Stimulated activated naive CD8-positive, alpha-beta T cell treated with anti-CD3 and anti-CD28 coated beads, Interleukin-15, Interleukin-2, amounts not matched to agents 100 ng/mL and 50 ng/mL, for 24 hours (primary cell): Measurements from ENCODE around the gene TTC9B.

Experiments
- H3K27ac Mint-ChIP-seq: one replicate; pipeline ENCODE4 v1.8.0; 2021; ENCODE audit warnings: mild to moderate bottlenecking, mixed read lengths
- H3K27me3 Mint-ChIP-seq: one replicate; pipeline ENCODE4 v1.8.0; 2021; ENCODE audit warnings: mixed read lengths
- H3K36me3 Mint-ChIP-seq: one replicate; pipeline ENCODE4 v1.8.0; 2021; ENCODE audit warnings: low read depth, mixed read lengths
- H3K4me1 Mint-ChIP-seq: one replicate; pipeline ENCODE4 v1.8.0; 2021; ENCODE audit warnings: low read depth, mixed read lengths
- H3K4me3 Mint-ChIP-seq: one replicate; pipeline ENCODE4 v1.8.0; 2021; ENCODE audit warnings: mild to moderate bottlenecking, mixed read lengths
- H3K9me3 Mint-ChIP-seq: one replicate; pipeline ENCODE4 v1.8.0; 2021; ENCODE audit warnings: mixed read lengths

TTC9B gene

DNA sequence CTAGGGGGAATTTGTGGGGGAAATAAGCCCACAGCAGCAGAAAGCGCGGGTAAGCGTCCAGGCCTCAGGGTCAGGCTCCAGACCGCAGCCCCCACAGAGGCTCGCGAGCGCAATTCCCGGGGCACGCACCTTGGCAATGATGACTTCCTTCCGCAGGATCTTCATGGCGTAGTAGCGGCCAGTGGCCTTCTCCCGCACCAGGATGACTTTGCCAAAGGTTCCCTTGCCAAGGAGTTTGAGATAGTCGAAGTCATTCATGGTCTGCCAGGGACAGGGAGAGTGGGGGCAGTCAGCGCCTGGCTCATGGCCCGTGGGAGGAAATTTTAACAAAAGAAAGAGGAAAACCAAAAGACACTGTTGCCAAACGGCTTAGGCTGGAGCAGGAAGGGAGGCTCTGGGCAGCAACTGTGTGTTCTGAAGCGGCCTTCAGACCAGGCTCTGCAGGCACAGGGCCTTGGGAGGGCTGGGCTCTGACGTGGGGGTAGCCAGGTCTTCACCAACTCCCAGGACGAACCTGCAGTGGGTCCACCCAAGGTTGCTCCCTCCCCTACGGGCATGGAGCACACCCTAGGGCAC lies 23.7 kb upstream of the TTC9B start:
- H3K36me3 Mint-ChIP-seq = peaks cover 20% of the 10 kb centered on the region
- no peaks in the 10 kb centered on the region for H3K4me1 Mint-ChIP-seq
- no peak overlapping the region for H3K4me3 Mint-ChIP-seq
- no peaks in the 10 kb centered on the region for H3K27me3 Mint-ChIP-seq
- H3K27ac Mint-ChIP-seq = no peak overlapping the region
- H3K9me3 Mint-ChIP-seq = no peaks in the 10 kb centered on the region

- H3K27ac Mint-ChIP-seq = no peak overlapping the region
- no peaks in the 10 kb centered on the region for H3K9me3 Mint-ChIP-seq
- no peak overlapping the region for H3K4me3 Mint-ChIP-seq
- H3K27me3 Mint-ChIP-seq = no peaks in the 10 kb centered on the region
- H3K4me1 Mint-ChIP-seq = no peaks in the 10 kb centered on the region
- peaks cover 25% of the 10 kb centered on the region for H3K36me3 Mint-ChIP-seq
Observed at GRCh38 chr19:40241125-40241808, 23.1 kb upstream of the TTC9B start.

DNA sequence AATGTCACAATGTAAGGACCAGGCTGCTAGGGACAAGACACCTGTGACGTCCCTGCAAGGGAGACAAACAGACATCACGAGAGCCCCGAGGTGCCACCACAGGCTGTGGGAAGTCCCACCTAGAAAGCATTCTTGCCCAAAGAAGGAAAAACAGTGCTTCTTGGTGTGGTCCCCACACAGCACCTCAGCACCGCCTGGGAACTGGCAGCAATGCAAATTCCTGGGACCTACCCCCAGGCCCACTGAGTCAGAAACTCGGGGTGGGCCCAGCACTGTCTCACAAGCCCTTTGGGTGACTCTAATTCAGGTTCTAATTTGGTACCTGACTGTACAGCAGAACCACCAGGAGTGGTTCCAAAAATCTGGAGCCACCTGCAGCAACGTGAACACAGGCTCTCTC lies 22.1 kb upstream of the TTC9B start:
- Mint-ChIP-seq H3K4me3 (no peak overlapping the region), H3K27ac (no peak overlapping the region), H3K9me3 (no peaks in the 10 kb centered on the region), H3K36me3 (peaks cover 25% of the 10 kb centered on the region), H3K4me1 (no peaks in the 10 kb centered on the region), H3K27me3 (no peaks in the 10 kb centered on the region)

DNA sequence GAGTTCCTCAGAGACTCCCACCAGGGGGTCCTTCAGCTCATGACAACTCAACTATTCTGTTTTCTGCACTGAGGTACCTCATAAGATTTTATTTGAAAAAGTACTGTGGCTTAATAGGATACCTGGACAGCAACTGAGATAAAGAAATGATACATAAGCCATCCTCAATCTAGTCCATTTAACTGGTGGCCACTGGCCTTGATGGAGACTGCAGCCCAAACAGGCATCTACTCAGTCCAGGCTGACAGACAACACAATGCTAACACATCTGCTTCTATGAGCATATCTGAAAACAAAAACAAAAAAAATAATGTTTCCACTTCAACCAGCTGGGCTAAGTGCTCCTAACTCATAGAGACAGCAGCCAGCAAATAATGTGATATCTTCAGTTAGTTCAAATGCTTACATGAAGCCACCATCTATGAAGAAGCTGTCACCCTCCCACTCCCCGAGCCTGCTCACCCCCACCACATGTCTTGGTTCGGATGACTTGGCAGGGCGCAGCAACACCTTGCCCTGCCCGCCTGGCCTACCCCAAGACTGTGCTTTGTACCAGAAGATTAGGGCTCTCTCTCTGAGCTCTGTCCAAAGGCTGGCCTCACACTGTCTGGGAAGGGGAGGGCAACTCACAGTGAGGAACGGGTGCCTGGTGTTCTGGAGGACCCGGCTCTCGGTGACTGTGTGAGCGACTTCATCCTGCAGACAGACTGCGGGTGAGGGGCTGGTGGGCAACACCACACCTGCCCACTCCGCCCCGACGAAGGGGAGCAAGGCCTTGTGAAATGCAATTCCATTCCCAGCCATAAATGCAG lies 21.4 kb upstream of the TTC9B start:
- H3K9me3 Mint-ChIP-seq = no peaks in the 10 kb centered on the region
- H3K4me3 Mint-ChIP-seq = no peak overlapping the region
- no peak overlapping the region for H3K27ac Mint-ChIP-seq
- H3K36me3 Mint-ChIP-seq = peaks cover 25% of the 10 kb centered on the region
- H3K4me1 Mint-ChIP-seq = no peaks in the 10 kb centered on the region
- no peaks in the 10 kb centered on the region for H3K27me3 Mint-ChIP-seq

GRCh38 chr19:40238775-40239174 lies 20.6 kb upstream of the TTC9B start:
- Mint-ChIP-seq H3K36me3 (peaks cover 25% of the 10 kb centered on the region), H3K4me3 (no peak overlapping the region), H3K9me3 (no peaks in the 10 kb centered on the region), H3K4me1 (no peaks in the 10 kb centered on the region), H3K27me3 (no peaks in the 10 kb centered on the region), H3K27ac (no peak overlapping the region)

- Mint-ChIP-seq H3K36me3 (peaks cover 22% of the 10 kb centered on the region), H3K4me3 (no peak overlapping the region), H3K4me1 (no peaks in the 10 kb centered on the region), H3K27me3 (no peaks in the 10 kb centered on the region), H3K27ac (no peak overlapping the region), H3K9me3 (no peaks in the 10 kb centered on the region)
Observed at GRCh38 chr19:40237791-40238190, 19.6 kb upstream of the TTC9B start.

DNA sequence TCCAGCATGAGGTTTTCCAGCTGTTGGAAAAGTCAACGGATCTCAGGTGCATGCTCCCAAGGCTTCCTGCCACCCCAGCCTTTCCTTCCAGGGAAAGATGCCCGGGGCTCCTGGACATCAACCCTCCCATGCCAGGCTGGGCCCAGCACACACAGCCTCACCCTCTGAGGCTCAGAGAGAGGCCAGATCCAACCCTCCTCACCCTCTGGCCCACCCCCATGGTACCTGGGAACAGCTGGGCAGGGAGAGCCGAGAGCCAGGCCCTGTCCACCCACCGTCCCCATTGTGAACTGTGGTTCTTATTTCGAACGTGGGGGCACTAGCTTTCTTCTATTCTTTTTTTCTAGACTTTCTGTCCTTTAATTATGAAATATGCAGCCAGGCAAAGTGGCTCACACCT lies 18.2 kb upstream of the TTC9B start:
- no peak overlapping the region for H3K27ac Mint-ChIP-seq
- no peaks in the 10 kb centered on the region for H3K27me3 Mint-ChIP-seq
- no peak overlapping the region for H3K4me3 Mint-ChIP-seq
- peaks cover 22% of the 10 kb centered on the region for H3K36me3 Mint-ChIP-seq
- peaks cover 2% of the 10 kb centered on the region for H3K4me1 Mint-ChIP-seq
- H3K9me3 Mint-ChIP-seq = no peaks in the 10 kb centered on the region

- H3K36me3 Mint-ChIP-seq = peaks cover 18% of the 10 kb centered on the region
- H3K9me3 Mint-ChIP-seq = no peaks in the 10 kb centered on the region
- no peaks in the 10 kb centered on the region for H3K27me3 Mint-ChIP-seq
- no peak overlapping the region for H3K4me3 Mint-ChIP-seq
- no peak overlapping the region for H3K27ac Mint-ChIP-seq
- peaks cover 5% of the 10 kb centered on the region for H3K4me1 Mint-ChIP-seq
Observed at GRCh38 chr19:40236026-40236355, 17.8 kb upstream of the TTC9B start.

GRCh38 chr19:40235238-40236025 lies 17.2 kb upstream of the TTC9B start:
- Mint-ChIP-seq H3K4me3 (no peak overlapping the region), H3K4me1 (peaks cover 11% of the 10 kb centered on the region), H3K27me3 (no peaks in the 10 kb centered on the region), H3K27ac (no peak overlapping the region), H3K36me3 (peaks cover 17% of the 10 kb centered on the region), H3K9me3 (no peaks in the 10 kb centered on the region)

GRCh38 chr19:40234429-40235237 lies 16.4 kb upstream of the TTC9B start:
- H3K27ac Mint-ChIP-seq = peak overlapping the region; percentile 18
- no peaks in the 10 kb centered on the region for H3K27me3 Mint-ChIP-seq
- H3K4me3 Mint-ChIP-seq = no peak overlapping the region
- H3K4me1 Mint-ChIP-seq = peaks cover 19% of the 10 kb centered on the region
- peaks cover 17% of the 10 kb centered on the region for H3K36me3 Mint-ChIP-seq
- H3K9me3 Mint-ChIP-seq = no peaks in the 10 kb centered on the region

DNA sequence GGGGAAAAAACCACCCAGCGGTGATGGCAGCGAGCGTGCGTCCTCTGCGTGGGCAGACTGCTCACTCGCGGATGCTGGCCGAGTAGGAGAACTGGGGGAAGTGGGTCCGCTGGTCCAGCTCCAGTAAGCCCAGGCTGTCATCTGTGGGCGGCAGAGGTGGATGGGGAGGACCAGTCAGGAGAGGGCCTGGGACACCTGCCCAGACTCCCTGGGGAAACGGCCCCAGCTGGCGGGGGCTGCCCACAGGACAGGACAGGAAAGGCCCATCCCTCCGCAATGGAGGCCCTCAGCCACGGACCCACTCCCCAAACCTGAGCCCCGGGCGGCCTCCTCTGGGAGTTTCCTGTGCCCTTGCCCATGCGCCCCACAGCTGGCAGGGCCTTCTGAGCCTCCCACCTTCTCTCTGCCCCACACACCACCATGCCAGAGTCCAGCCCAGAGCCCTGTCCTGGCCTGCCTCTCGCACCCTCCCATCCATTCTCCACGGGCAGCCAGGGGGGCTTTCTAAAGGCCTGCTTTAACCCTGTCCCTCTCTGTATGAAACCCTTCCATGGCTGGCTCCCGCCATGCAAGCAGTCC lies 15.7 kb upstream of the TTC9B start:
- Mint-ChIP-seq H3K4me1 (peaks cover 26% of the 10 kb centered on the region), H3K27ac (no peak overlapping the region), H3K4me3 (no peak overlapping the region), H3K9me3 (no peaks in the 10 kb centered on the region), H3K36me3 (peaks cover 17% of the 10 kb centered on the region), H3K27me3 (no peaks in the 10 kb centered on the region)

- H3K36me3 Mint-ChIP-seq = peaks cover 13% of the 10 kb centered on the region
- no peaks in the 10 kb centered on the region for H3K9me3 Mint-ChIP-seq
- no peaks in the 10 kb centered on the region for H3K27me3 Mint-ChIP-seq
- no peak overlapping the region for H3K4me3 Mint-ChIP-seq
- H3K27ac Mint-ChIP-seq = no peak overlapping the region
- H3K4me1 Mint-ChIP-seq = peaks cover 28% of the 10 kb centered on the region
Observed at GRCh38 chr19:40232949-40233810, 15.0 kb upstream of the TTC9B start.

GRCh38 chr19:40232479-40232878 lies 14.3 kb upstream of the TTC9B start:
- Mint-ChIP-seq H3K36me3 (peaks cover 8% of the 10 kb centered on the region), H3K9me3 (no peaks in the 10 kb centered on the region), H3K4me3 (no peak overlapping the region), H3K27me3 (peaks cover 3% of the 10 kb centered on the region), H3K27ac (no peak overlapping the region), H3K4me1 (peaks cover 28% of the 10 kb centered on the region)
